Measurements from ENCODE around the gene CHMP4B.
A peak's percentile ranks its signal among the peaks of the same experiment; 100 is the strongest.

Gene CHMP4B

GRCh38 chr20:33838035-33838864 is 27.1 kb downstream of the CHMP4B start:
- Mint-ChIP-seq H3K36me3 (peaks cover 19% of the 10 kb centered on the region), H3K9me3 (no peaks in the 10 kb centered on the region), H3K27ac (no peak overlapping the region), H3K27me3 (no peaks in the 10 kb centered on the region), H3K4me1 (peaks cover 90% of the 10 kb centered on the region), H3K4me3 (no peak overlapping the region)

GRCh38 chr20:33839591-33839990 is 28.4 kb downstream of the CHMP4B start:
- no peaks in the 10 kb centered on the region for H3K9me3 Mint-ChIP-seq
- H3K4me3 Mint-ChIP-seq: no peak overlapping the region
- H3K27ac Mint-ChIP-seq: no peak overlapping the region
- peaks cover 93% of the 10 kb centered on the region for H3K4me1 Mint-ChIP-seq
- peaks cover 13% of the 10 kb centered on the region for H3K36me3 Mint-ChIP-seq
- no peaks in the 10 kb centered on the region for H3K27me3 Mint-ChIP-seq

GRCh38 chr20:33840160-33840559 is 29.0 kb downstream of the CHMP4B start:
- Mint-ChIP-seq H3K4me1 (peaks cover 91% of the 10 kb centered on the region), H3K9me3 (no peaks in the 10 kb centered on the region), H3K36me3 (peaks cover 9% of the 10 kb centered on the region), H3K27me3 (no peaks in the 10 kb centered on the region), H3K27ac (no peak overlapping the region), H3K4me3 (no peak overlapping the region)

GRCh38 chr20:33840759-33841435 is 29.7 kb downstream of the CHMP4B start:
- Mint-ChIP-seq H3K4me1 (peaks cover 91% of the 10 kb centered on the region), H3K36me3 (peaks cover 5% of the 10 kb centered on the region), H3K27me3 (no peaks in the 10 kb centered on the region), H3K4me3 (no peak overlapping the region), H3K9me3 (no peaks in the 10 kb centered on the region), H3K27ac (peak overlapping the region; percentile 0)

GRCh38 chr20:33841436-33841799 is 30.3 kb downstream of the CHMP4B start:
- peaks cover 2% of the 10 kb centered on the region for H3K36me3 Mint-ChIP-seq
- H3K4me3 Mint-ChIP-seq: no peak overlapping the region
- H3K4me1 Mint-ChIP-seq: peaks cover 91% of the 10 kb centered on the region
- peak overlapping the region; percentile 73 for H3K27ac Mint-ChIP-seq
- no peaks in the 10 kb centered on the region for H3K27me3 Mint-ChIP-seq
- no peaks in the 10 kb centered on the region for H3K9me3 Mint-ChIP-seq

GRCh38 chr20:33842346-33842745 is 31.2 kb downstream of the CHMP4B start:
- Mint-ChIP-seq H3K27ac (no peak overlapping the region), H3K9me3 (no peaks in the 10 kb centered on the region), H3K4me3 (no peak overlapping the region), H3K4me1 (peaks cover 91% of the 10 kb centered on the region), H3K36me3 (peaks cover 2% of the 10 kb centered on the region), H3K27me3 (no peaks in the 10 kb centered on the region)

GRCh38 chr20:33843050-33843449 is 31.9 kb downstream of the CHMP4B start:
- peaks cover 2% of the 10 kb centered on the region for H3K36me3 Mint-ChIP-seq
- H3K9me3 Mint-ChIP-seq: no peaks in the 10 kb centered on the region
- H3K4me1 Mint-ChIP-seq: peaks cover 91% of the 10 kb centered on the region
- no peaks in the 10 kb centered on the region for H3K27me3 Mint-ChIP-seq
- H3K4me3 Mint-ChIP-seq: no peak overlapping the region
- no peak overlapping the region for H3K27ac Mint-ChIP-seq

GRCh38 chr20:33843854-33844253 is 32.7 kb downstream of the CHMP4B start:
- no peaks in the 10 kb centered on the region for H3K27me3 Mint-ChIP-seq
- H3K4me1 Mint-ChIP-seq: peaks cover 91% of the 10 kb centered on the region
- H3K9me3 Mint-ChIP-seq: no peaks in the 10 kb centered on the region
- H3K36me3 Mint-ChIP-seq: peaks cover 5% of the 10 kb centered on the region
- no peak overlapping the region for H3K4me3 Mint-ChIP-seq
- no peak overlapping the region for H3K27ac Mint-ChIP-seq

GRCh38 chr20:33846291-33846935 is 35.3 kb downstream of the CHMP4B start:
- H3K36me3 Mint-ChIP-seq: peaks cover 11% of the 10 kb centered on the region
- peak overlapping the region; percentile 52 for H3K27ac Mint-ChIP-seq
- H3K27me3 Mint-ChIP-seq: no peaks in the 10 kb centered on the region
- peaks cover 88% of the 10 kb centered on the region for H3K4me1 Mint-ChIP-seq
- H3K9me3 Mint-ChIP-seq: no peaks in the 10 kb centered on the region
- no peak overlapping the region for H3K4me3 Mint-ChIP-seq

- H3K36me3 Mint-ChIP-seq: peaks cover 11% of the 10 kb centered on the region
- H3K27me3 Mint-ChIP-seq: no peaks in the 10 kb centered on the region
- H3K4me1 Mint-ChIP-seq: peaks cover 87% of the 10 kb centered on the region
- no peaks in the 10 kb centered on the region for H3K9me3 Mint-ChIP-seq
- no peak overlapping the region for H3K4me3 Mint-ChIP-seq
- H3K27ac Mint-ChIP-seq: peak overlapping the region; percentile 88
These were observed 35.9 kb downstream of the CHMP4B start for GRCh38 chr20:33847006-33847405.

- Mint-ChIP-seq H3K4me3 (no peak overlapping the region), H3K4me1 (peaks cover 87% of the 10 kb centered on the region), H3K27ac (no peak overlapping the region), H3K9me3 (no peaks in the 10 kb centered on the region), H3K36me3 (peaks cover 11% of the 10 kb centered on the region), H3K27me3 (no peaks in the 10 kb centered on the region)
These were observed 37.2 kb downstream of the CHMP4B start for GRCh38 chr20:33848391-33848790.

GRCh38 chr20:33850159-33850558 is 39.0 kb downstream of the CHMP4B start:
- Mint-ChIP-seq H3K4me1 (peaks cover 86% of the 10 kb centered on the region), H3K27ac (no peak overlapping the region), H3K9me3 (no peaks in the 10 kb centered on the region), H3K4me3 (no peak overlapping the region), H3K36me3 (peaks cover 10% of the 10 kb centered on the region), H3K27me3 (no peaks in the 10 kb centered on the region)

- H3K36me3 Mint-ChIP-seq: peaks cover 10% of the 10 kb centered on the region
- H3K4me3 Mint-ChIP-seq: no peak overlapping the region
These were observed 40.8 kb downstream of the CHMP4B start for GRCh38 chr20:33851842-33852466.

GRCh38 chr20:33852626-33853506 is 41.7 kb downstream of the CHMP4B start:
- Mint-ChIP-seq H3K4me3 (peak overlapping the region; percentile 65), H3K36me3 (peaks cover 12% of the 10 kb centered on the region), H3K9me3 (no peaks in the 10 kb centered on the region), H3K27ac (peak overlapping the region; percentile 69), H3K27me3 (no peaks in the 10 kb centered on the region), H3K4me1 (peaks cover 64% of the 10 kb centered on the region)

More at GRCh38 chr20:33851842-33852466, 40.8 kb downstream of the CHMP4B start:
- Mint-ChIP-seq H3K27ac (peak overlapping the region; percentile 55), H3K27me3 (no peaks in the 10 kb centered on the region), H3K4me1 (peaks cover 68% of the 10 kb centered on the region), H3K9me3 (no peaks in the 10 kb centered on the region)

- Mint-ChIP-seq H3K4me1 (peaks cover 64% of the 10 kb centered on the region), H3K27me3 (no peaks in the 10 kb centered on the region), H3K4me3 (peak overlapping the region; percentile 65), H3K36me3 (peaks cover 12% of the 10 kb centered on the region), H3K27ac (peak overlapping the region; percentile 69), H3K9me3 (no peaks in the 10 kb centered on the region)
These were observed 42.3 kb downstream of the CHMP4B start for GRCh38 chr20:33853507-33853813.

Measured in activated naive CD4-positive, alpha-beta T cell treated with anti-CD3 and anti-CD28 coated beads, Interleukin-2, amount 50 U/mL, for 24 hours (primary cell).